Measurements from ENCODE around the gene MKNK1.

MKNK1 gene

GRCh38 chr1:46520063-46520911 is 83.8 kb downstream of the MKNK1 start:
- DNase-seq (ENCODE audit: low read depth) = peak; percentile 31
- no peak overlapping the region for H3K4me3 ChIP-seq (ENCODE audit: control insufficient read depth, low read depth, low read length)
- no peak for TF ChIP-seq CTCF (IDR thresholded peaks at IDR 0.05; ENCODE audit: control insufficient read depth, insufficient read depth, low read depth, low read length, missing control alignments)

GRCh38 chr1:46519209-46519608 is 84.9 kb downstream of the MKNK1 start:
- TF ChIP-seq CTCF (IDR thresholded peaks at IDR 0.05; ENCODE audit: control insufficient read depth, insufficient read depth, low read depth, low read length, missing control alignments) = no peak
- DNase-seq (ENCODE audit: low read depth) = no peak
- no peak overlapping the region for H3K4me3 ChIP-seq (ENCODE audit: control insufficient read depth, low read depth, low read length)

GRCh38 chr1:46517932-46518498 is 86.1 kb downstream of the MKNK1 start:
- TF ChIP-seq CTCF (IDR thresholded peaks at IDR 0.05; ENCODE audit: control insufficient read depth, insufficient read depth, low read depth, low read length, missing control alignments) = no peak
- no peak for DNase-seq (ENCODE audit: low read depth)
- H3K4me3 ChIP-seq (ENCODE audit: control insufficient read depth, low read depth, low read length) = no peak overlapping the region

- no peak overlapping the region for H3K4me3 ChIP-seq (ENCODE audit: control insufficient read depth, low read depth, low read length)
- no peak for TF ChIP-seq CTCF (IDR thresholded peaks at IDR 0.05; ENCODE audit: control insufficient read depth, insufficient read depth, low read depth, low read length, missing control alignments)
- DNase-seq (ENCODE audit: low read depth) = no peak
Measured at GRCh38 chr1:46517010-46517600, 87.0 kb downstream of the MKNK1 start.

GRCh38 chr1:46516200-46516950 is 87.7 kb downstream of the MKNK1 start:
- no peak for DNase-seq (ENCODE audit: low read depth)
- H3K4me3 ChIP-seq (ENCODE audit: control insufficient read depth, low read depth, low read length) = no peak overlapping the region
- TF ChIP-seq CTCF (IDR thresholded peaks at IDR 0.05; ENCODE audit: control insufficient read depth, insufficient read depth, low read depth, low read length, missing control alignments) = no peak

- H3K4me3 ChIP-seq (ENCODE audit: control insufficient read depth, low read depth, low read length) = no peak overlapping the region
- DNase-seq (ENCODE audit: low read depth) = no peak
- TF ChIP-seq CTCF (IDR thresholded peaks at IDR 0.05; ENCODE audit: control insufficient read depth, insufficient read depth, low read depth, low read length, missing control alignments) = no peak
Measured at GRCh38 chr1:46515576-46515975, 88.5 kb downstream of the MKNK1 start.

Data from AG09309 (cell line).